SK-N-MC (cell line): ENCODE results near the gene ETV3.

Source experiments
- EZH2 ChIP-seq: fragments of 200-600 bp; sonication (generic); IDR thresholded peaks from one replicate; pipeline ENCODE4 v1.6.1; 2017; ENCODE audit warnings: antibody characterized with exemption
- POLR2AphosphoS5 ChIP-seq: IDR thresholded peaks from 2 replicates; pipeline ENCODE4 v1.6.1; 2012; ENCODE audit warnings: mild to moderate bottlenecking, low read depth, low read length, borderline replicate concordance

GRCh38 chr1:157098519-157098918 lies 39.7 kb downstream of the ETV3 start:
- TF ChIP-seq POLR2AphosphoS5 (no peak), EZH2 (no peak)
